Calu3 (cell line): ENCODE measurements around the gene TGIF2. TPM values are rescaled to one million over a fixed set of nuclear protein-coding genes. Genes with fewer than 3 reads are reported as not detected.

Experiments
- BruUV-seq: library from RNA; stranded (reverse); fragments of 400-500 nt; replicated peaks from 2 replicates; lab custom pipeline; 2021; lab: Mats Ljungman, UMichigan
- CTCF ChIA-PET: fragments of 300-600 bp; sonication (Branson Sonifier 250); formaldehyde crosslinking; loops from one replicate; lab custom pipeline; 2022; ENCODE audit warnings: antibody characterized with exemption; lab: Charles Lee
- DNase-seq: peaks from one replicate; pipeline ENCODE4 v3.0.0; 2022
- H3K27ac Mint-ChIP-seq: one replicate; pipeline ENCODE4 v1.8.0; 2022; ENCODE audit warnings: mixed read lengths; ENCODE audit not compliant: unreplicated experiment
- H3K27me3 Mint-ChIP-seq: one replicate; pipeline ENCODE4 v1.8.0; 2022; ENCODE audit warnings: mixed read lengths; ENCODE audit not compliant: unreplicated experiment
- H3K36me3 Mint-ChIP-seq: one replicate; pipeline ENCODE4 v1.8.0; 2022; ENCODE audit warnings: mild to moderate bottlenecking, moderate library complexity, mixed read lengths; ENCODE audit not compliant: insufficient read depth, unreplicated experiment
- H3K4me1 Mint-ChIP-seq: one replicate; pipeline ENCODE4 v1.8.0; 2022; ENCODE audit warnings: mild to moderate bottlenecking, low read depth, mixed read lengths; ENCODE audit not compliant: unreplicated experiment
- H3K4me3 Mint-ChIP-seq: one replicate; pipeline ENCODE4 v1.8.0; 2022; ENCODE audit warnings: mild to moderate bottlenecking, low read depth, moderate library complexity, mixed read lengths; ENCODE audit not compliant: unreplicated experiment
- H3K9me3 Mint-ChIP-seq: one replicate; pipeline ENCODE4 v1.8.0; 2022; ENCODE audit warnings: low read depth, mixed read lengths; ENCODE audit not compliant: unreplicated experiment
- intact Hi-C: fragments of 100-400 bp; cut with micrococcal nuclease; formaldehyde crosslinking; loops from one replicate; pipeline ENCODE4 v1.10.0; 2022; ENCODE audit not compliant: unreplicated experiment
- total RNA-seq: library from RNA; stranded (reverse); gene quantifications from 2 replicates; pipeline ENCODE4 v1.2.3, GENCODE V29; 2022
- TF ChIP-seq, protein P1 (sequence below): fragments of 200-600 bp; IDR thresholded peaks from one replicate; pipeline ENCODE4 v1.8.0; 2022; ENCODE audit warnings: antibody characterized with exemption; ENCODE audit not compliant: unreplicated experiment

TGIF2 gene
- total RNA-seq, 1 experiment from 2014 or later, result 39.4 TPM

DNA sequence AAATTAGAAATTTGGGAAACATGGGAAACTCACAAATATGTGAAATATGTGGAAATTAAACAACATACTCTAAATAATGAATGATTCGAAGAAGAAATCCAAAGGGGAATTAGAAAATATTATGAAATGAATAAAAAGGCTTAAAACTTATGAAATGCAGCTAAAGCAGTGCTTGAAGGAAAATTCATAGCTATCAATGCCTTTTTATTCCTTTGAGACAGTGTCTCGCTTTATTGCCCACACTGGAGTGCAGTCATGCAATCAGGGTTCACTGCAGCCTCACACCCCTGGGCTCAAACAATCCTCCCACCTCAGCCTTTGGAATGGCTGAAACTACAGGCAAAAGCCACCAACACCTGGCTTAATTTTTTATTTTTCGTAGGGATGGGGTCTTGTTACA, 7.9 kb upstream of the TGIF2 start:
- intact Hi-C loops, result no loop called here
- no TSS peak for BruUV-seq
- no peak for DNase-seq
- H3K4me3 Mint-ChIP-seq, result no peak overlapping the region
- H3K36me3 Mint-ChIP-seq, result no peaks in the 10 kb centered on the region
- H3K27ac Mint-ChIP-seq, result no peak overlapping the region
- CTCF ChIA-PET, result no interaction called here
- H3K27me3 Mint-ChIP-seq, result peaks cover 9% of the 10 kb centered on the region
- no peaks in the 10 kb centered on the region for H3K4me1 Mint-ChIP-seq
- no peaks in the 10 kb centered on the region for H3K9me3 Mint-ChIP-seq
- TF ChIP-seq, protein P1, sequence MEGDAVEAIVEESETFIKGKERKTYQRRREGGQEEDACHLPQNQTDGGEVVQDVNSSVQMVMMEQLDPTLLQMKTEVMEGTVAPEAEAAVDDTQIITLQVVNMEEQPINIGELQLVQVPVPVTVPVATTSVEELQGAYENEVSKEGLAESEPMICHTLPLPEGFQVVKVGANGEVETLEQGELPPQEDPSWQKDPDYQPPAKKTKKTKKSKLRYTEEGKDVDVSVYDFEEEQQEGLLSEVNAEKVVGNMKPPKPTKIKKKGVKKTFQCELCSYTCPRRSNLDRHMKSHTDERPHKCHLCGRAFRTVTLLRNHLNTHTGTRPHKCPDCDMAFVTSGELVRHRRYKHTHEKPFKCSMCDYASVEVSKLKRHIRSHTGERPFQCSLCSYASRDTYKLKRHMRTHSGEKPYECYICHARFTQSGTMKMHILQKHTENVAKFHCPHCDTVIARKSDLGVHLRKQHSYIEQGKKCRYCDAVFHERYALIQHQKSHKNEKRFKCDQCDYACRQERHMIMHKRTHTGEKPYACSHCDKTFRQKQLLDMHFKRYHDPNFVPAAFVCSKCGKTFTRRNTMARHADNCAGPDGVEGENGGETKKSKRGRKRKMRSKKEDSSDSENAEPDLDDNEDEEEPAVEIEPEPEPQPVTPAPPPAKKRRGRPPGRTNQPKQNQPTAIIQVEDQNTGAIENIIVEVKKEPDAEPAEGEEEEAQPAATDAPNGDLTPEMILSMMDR, result no peak

DNA sequence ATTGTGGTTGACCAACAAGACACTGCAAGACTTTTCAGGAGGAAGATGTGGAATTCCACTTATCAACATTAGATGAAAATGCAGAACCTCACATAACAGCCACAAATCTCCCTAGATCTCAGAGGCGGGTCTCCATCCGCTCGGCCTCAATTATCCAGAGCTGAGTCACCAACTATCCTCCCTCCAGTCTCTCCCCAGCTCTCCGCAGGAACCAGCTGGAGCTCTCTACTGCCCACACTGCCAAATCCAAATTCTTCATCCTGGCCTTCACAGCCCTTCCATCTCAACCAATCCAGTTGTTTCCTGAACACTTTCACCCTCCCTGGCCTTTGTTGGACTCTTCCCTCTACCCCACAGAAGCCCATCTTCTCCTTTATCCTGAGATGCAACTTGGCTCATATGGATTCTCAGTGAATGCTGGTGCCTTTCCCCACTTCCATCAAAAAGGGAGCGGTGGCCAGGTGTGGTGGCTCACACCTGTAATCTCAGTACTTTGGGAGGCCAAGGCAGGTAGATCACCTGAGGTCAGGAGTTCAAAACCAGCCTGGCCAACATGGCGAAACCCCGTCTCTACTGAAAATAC, 3.5 kb upstream of the TGIF2 start:
- Mint-ChIP-seq H3K9me3 (no peaks in the 10 kb centered on the region), H3K36me3 (peaks cover 33% of the 10 kb centered on the region), H3K27me3 (no peaks in the 10 kb centered on the region), H3K4me1 (peaks cover 12% of the 10 kb centered on the region), H3K4me3 (no peak overlapping the region), H3K27ac (no peak overlapping the region)
- TF ChIP-seq, protein P1, result no peak
- intact Hi-C loops, result no loop called here
- CTCF ChIA-PET, result no interaction called here
- BruUV-seq, result no TSS peak
- no peak for DNase-seq

DNA sequence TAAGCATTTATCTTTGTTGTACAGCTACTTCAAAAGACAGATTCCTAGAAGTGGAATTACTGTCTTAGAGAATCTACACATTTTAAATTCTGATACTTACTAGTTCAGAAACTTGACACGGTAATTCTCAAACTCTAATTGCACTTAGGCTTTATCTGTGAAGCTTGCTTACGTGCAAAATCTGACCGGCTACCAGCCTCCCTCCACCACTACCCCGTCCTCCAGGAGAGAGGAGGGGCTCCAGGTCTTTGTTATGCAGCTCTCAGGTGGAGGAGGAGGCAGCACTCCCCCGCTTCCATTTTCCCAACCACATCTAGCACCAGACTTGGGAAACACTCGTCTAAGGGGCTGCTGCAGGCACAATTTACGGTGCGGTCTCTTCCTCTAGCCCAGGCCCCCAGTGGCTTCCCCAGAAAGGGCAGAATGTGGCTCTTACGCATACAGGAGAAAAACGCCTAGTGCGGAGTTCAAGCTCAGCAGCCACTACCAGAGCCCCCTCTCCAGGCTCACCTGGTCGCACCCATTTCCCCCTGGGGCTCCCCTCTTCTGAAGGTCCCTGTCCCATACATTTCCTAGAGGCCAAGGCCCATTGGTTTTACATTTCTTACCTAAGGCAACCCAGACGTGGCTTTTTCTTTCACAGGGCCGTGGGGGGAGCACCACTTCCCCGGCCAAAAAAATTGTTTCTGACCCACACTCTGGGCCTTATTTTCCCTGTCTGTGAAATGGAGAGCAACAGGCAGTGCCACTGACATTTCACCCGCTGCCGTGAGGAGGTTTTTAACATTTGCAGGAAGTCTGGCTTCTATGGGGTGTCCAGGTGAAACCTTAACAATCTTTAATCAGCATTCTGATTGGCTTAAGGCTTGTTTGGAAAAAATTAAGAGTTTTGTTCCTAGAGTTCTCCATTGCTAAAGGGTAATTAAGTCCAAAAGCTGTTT, 1.6 kb upstream of the TGIF2 start:
- TF ChIP-seq, protein P1, result no peak
- BruUV-seq, result no TSS peak
- H3K4me3 Mint-ChIP-seq, result peak overlapping the region; percentile 77
- peak overlapping the region; percentile 76 for H3K27ac Mint-ChIP-seq
- no peaks in the 10 kb centered on the region for H3K27me3 Mint-ChIP-seq
- peaks cover 28% of the 10 kb centered on the region for H3K4me1 Mint-ChIP-seq
- intact Hi-C loops, result no loop called here
- no peaks in the 10 kb centered on the region for H3K9me3 Mint-ChIP-seq
- DNase-seq, result no peak
- peaks cover 46% of the 10 kb centered on the region for H3K36me3 Mint-ChIP-seq
- CTCF ChIA-PET, result interaction anchor here (0.9 to 2.2 kb wide), 3 partner anchors 14 to 34 kb away, joined by 3 to 14 read pairs (median 3); partner anchors contain the start of gene RAB5IF

DNA sequence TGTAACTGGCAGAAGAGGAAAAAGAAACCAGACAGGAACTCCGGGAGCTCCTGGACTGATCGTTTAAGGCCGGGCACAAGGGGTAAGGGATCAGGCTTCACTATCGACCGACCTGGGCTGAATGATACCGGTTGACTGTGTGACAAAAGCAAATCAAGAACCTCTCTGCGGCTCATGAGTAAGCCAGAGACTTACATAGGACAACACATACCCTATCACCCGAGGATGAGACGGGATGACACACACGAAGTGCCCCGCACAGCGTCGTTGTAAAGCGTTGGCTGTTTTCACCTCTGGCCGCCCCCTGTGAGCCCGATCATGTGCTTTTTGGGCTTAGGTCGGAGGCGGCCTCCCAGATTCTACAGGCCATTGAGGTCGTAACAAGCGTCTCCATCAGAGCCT, 695 bp upstream of the TGIF2 start:
- Mint-ChIP-seq H3K4me3 (peak overlapping the region; percentile 77), H3K27me3 (no peaks in the 10 kb centered on the region), H3K4me1 (peaks cover 28% of the 10 kb centered on the region), H3K9me3 (no peaks in the 10 kb centered on the region), H3K27ac (peak overlapping the region; percentile 76), H3K36me3 (peaks cover 46% of the 10 kb centered on the region)
- intact Hi-C loops, result no loop called here
- TSS peak; percentile 81 for BruUV-seq
- CTCF ChIA-PET, result interaction anchor here (0.9 to 2.2 kb wide), 3 partner anchors 31 to 182 kb away, joined by 3 to 14 read pairs (median 6); partner anchors contain the start of gene RAB5IF
- TF ChIP-seq, protein P1, result no peak
- DNase-seq, result peak; percentile 48
